CD8-positive, alpha-beta memory T cell (primary cell): ENCODE data around the gene ATCAY. TPM values are rescaled to one million over a fixed set of nuclear protein-coding genes. Genes with fewer than 3 reads are reported as not detected.
A peak's percentile ranks its signal among the peaks of the same experiment; 100 is the strongest.

Source experiments
- CTCF ChIA-PET: fragments of 350-600 bp; sonication (Branson Sonifier 250); formaldehyde crosslinking; loops from one replicate; lab custom pipeline; 2021; ENCODE audit warnings: antibody characterized with exemption; lab: Charles Lee
- POLR2A ChIA-PET: fragments of 350-600 bp; sonication (Branson Sonifier 250); formaldehyde crosslinking; loops from one replicate; lab custom pipeline; 2021; ENCODE audit warnings: antibody characterized with exemption; lab: Charles Lee
- DNase-seq, 5 donors: peaks; one replicate each; pipeline versions ENCODE4 v3.0.0 to v3.0.0-alpha.2; 2020 to 2022; ENCODE audit warnings: mixed read lengths in 1 of 5
- H3K27ac ChIP-seq: one replicate; pipeline ENCODE4 v1.7.0; 2013; ENCODE audit warnings: low read depth, mild to moderate bottlenecking, low read length, moderate library complexity
- H3K27me3 ChIP-seq: 2 replicates; pipeline ENCODE4 v1.7.0; 2013; ENCODE audit warnings: low read length, mild to moderate bottlenecking; ENCODE audit not compliant: insufficient read depth, poor library complexity, severe bottlenecking
- H3K36me3 ChIP-seq: 2 replicates; pipeline ENCODE4 v1.7.0; 2013; ENCODE audit warnings: mild to moderate bottlenecking, low read length, moderate library complexity; ENCODE audit not compliant: insufficient read depth
- H3K4me1 ChIP-seq: 2 replicates; pipeline ENCODE4 v1.7.0; 2013; ENCODE audit warnings: mild to moderate bottlenecking, low read length, moderate library complexity; ENCODE audit not compliant: insufficient read depth
- H3K4me3 ChIP-seq: 2 replicates; pipeline ENCODE4 v1.7.0; 2013; ENCODE audit warnings: mild to moderate bottlenecking, low read length
- H3K9me3 ChIP-seq: 2 replicates; pipeline ENCODE4 v1.7.0; 2013; ENCODE audit warnings: mild to moderate bottlenecking, low read length
- H3K27ac Mint-ChIP-seq, 8 donors: one replicate each; pipeline ENCODE4 v1.8.0; 2020 to 2021; ENCODE audit warnings: mixed read lengths in 8 of 8, mild to moderate bottlenecking in 6 of 8, inconsistent platforms in 3 of 8, moderate library complexity in 3 of 8
- H3K27me3 Mint-ChIP-seq, 2 donors: one replicate each; pipeline ENCODE4 v1.8.0; 2020 to 2021; ENCODE audit warnings: mixed read lengths in 2 of 2, mild to moderate bottlenecking in 1 of 2, moderate library complexity in 1 of 2
- H3K36me3 Mint-ChIP-seq, 3 donors: one replicate each; pipeline ENCODE4 v1.8.0; 2020 to 2021; ENCODE audit warnings: mixed read lengths in 3 of 3, inconsistent platforms in 1 of 3, mild to moderate bottlenecking in 1 of 3
- H3K4me1 Mint-ChIP-seq, 3 donors: one replicate each; pipeline ENCODE4 v1.8.0; 2020 to 2021; ENCODE audit warnings: mixed read lengths in 3 of 3, inconsistent platforms in 1 of 3, mild to moderate bottlenecking in 1 of 3
- H3K4me3 Mint-ChIP-seq, 7 donors: one replicate each; pipeline ENCODE4 v1.8.0; 2020 to 2021; ENCODE audit warnings: mixed read lengths in 7 of 7, mild to moderate bottlenecking in 6 of 7, moderate library complexity in 4 of 7, inconsistent platforms in 2 of 7
- H3K9me3 Mint-ChIP-seq, 5 donors: one replicate each; pipeline ENCODE4 v1.8.0; 2020 to 2022; ENCODE audit warnings: mixed read lengths in 5 of 5, mild to moderate bottlenecking in 3 of 5, moderate library complexity in 2 of 5, inconsistent platforms in 1 of 5
- polyA plus RNA-seq: library from polyadenylated mRNA; unstranded; fragments of 300-500 nt; fragmentation: Illumina TruSeq; gene quantifications from one replicate; pipeline ENCODE4 v1.2.3, GENCODE V29; 2021
- total RNA-seq, 2 experiments: library from RNA; stranded (reverse); gene quantifications; one replicate each; pipeline ENCODE4 v1.2.3, GENCODE V29; 2021

Gene ATCAY
- total and polyA plus RNA-seq, 3 experiments from 2014 or later: not detected

DNA sequence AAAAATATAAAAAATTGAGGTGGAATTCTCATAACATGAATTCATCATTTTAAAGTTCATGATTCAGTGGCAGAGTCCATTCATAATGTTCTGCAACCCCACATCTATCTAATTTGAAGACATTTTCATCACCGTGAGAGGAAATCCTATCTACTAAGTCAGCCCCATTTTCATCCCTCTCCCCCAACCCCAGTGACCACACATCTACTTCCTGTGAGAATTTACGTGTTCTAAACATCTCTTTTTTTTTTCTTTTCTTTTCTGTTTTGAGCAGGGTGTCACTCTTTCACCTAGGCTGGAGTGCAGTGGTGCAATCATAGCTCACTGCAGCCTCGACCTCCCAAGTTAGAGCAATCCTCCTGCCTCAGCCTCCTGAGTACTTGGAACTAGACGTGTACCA lies 17.5 kb downstream of the ATCAY start:
- ChIA-PET CTCF (interaction anchor here (0.9 kb wide), 1 partner anchor 16 kb away, joined by 3 read pairs; no protein-coding TSS in a partner anchor), POLR2A (no interaction called here)
- H3K27me3 ChIP-seq: no peaks in the 10 kb centered on the region
- no peaks in the 10 kb centered on the region for H3K9me3 ChIP-seq
- H3K27ac Mint-ChIP-seq: peak overlapping the region in 4 of 8 donors; percentile 18 to 59 (median 25)
- H3K36me3 ChIP-seq: no peaks in the 10 kb centered on the region
- H3K9me3 Mint-ChIP-seq: peaks cover 0 to 4% (median 0%) of the 10 kb centered on the region in 5 donors
- H3K36me3 Mint-ChIP-seq: no peaks in the 10 kb centered on the region
- no peak overlapping the region for H3K27ac ChIP-seq
- peak overlapping the region in 5 of 7 donors; percentile 8 to 72 (median 36) for H3K4me3 Mint-ChIP-seq
- peaks cover 0 to 7% of the 10 kb centered on the region in 2 donors for H3K27me3 Mint-ChIP-seq
- no peaks in the 10 kb centered on the region for H3K4me1 ChIP-seq
- peaks cover 7 to 10% (median 8%) of the 10 kb centered on the region in 3 donors for H3K4me1 Mint-ChIP-seq
- H3K4me3 ChIP-seq: no peak overlapping the region
- DNase-seq: peak in 2 of 5 donors; percentile 11 to 29

DNA sequence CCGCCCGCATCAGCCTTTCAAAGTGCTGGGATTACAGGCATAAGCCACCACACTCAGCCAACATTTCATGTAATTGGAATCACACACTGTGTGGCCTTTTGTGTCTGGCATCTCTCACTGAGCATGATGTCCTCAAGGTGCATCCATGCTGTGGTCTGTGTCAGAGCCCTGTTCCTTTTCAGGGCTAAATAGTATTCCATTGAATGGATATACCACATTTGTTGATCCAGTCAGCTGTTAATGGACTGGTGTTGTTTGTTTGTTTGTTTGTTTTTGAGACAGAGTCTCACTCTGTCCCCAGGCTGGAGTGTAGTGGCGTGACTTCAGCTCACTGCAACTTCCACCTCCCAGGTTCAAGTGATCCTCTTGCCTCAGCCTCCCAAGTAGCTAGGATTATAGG lies 17.9 kb downstream of the ATCAY start:
- H3K27ac Mint-ChIP-seq: no peak overlapping the region
- peak overlapping the region in 1 of 7 donors; percentile 8 for H3K4me3 Mint-ChIP-seq
- CTCF ChIA-PET: interaction anchor here (0.9 kb wide), 1 partner anchor 15 kb away, joined by 3 read pairs; no protein-coding TSS in a partner anchor

DNA sequence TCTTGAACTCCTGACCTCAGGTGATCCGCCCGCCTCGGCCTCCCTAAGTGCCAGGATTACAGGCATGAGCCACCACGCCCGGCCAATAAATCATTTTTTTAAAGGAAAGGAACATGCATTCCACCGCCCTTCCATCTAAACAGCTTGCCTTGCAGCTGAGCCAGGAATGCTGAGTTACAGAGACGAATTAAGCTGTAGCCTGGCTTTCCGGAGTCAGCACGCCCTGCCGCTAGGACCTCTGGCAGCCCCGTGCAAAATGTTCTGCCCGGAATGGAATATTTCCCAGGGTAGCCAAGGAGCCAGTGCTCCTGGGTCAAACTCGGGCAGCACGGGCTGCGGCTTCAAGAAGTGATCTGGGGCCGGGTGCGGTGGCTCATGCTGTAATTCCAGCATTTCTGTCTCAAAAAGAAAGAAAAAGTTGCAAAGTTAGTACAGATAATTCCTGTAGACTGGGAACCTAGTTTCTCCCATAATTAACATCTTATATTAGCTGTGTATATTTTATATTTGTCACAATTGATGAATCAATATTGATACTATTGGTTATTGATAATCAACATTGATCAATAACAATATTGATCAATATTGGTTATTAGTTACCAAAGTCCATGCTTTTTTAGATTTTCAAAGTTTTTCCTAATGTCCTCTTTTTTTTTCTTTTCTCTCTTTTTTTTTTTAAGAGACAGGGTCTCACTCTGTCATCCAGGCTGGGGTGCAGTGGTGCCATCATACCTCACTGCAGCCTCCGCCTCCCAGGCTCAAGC lies 19.2 kb downstream of the ATCAY start:
- CTCF ChIA-PET: no interaction called here
- Mint-ChIP-seq H3K9me3 (peaks cover 0 to 4% (median 0%) of the 10 kb centered on the region in 5 donors), H3K27ac (peak overlapping the region in 1 of 8 donors; percentile 57), H3K4me1 (peaks cover 7 to 10% (median 8%) of the 10 kb centered on the region in 3 donors), H3K27me3 (peaks cover 3 to 7% of the 10 kb centered on the region in 2 donors), H3K36me3 (no peaks in the 10 kb centered on the region), H3K4me3 (peak overlapping the region in 1 of 7 donors; percentile 63)
- POLR2A ChIA-PET: no interaction called here
- no peak for DNase-seq
- Histone ChIP-seq H3K27ac (no peak overlapping the region), H3K27me3 (no peaks in the 10 kb centered on the region), H3K4me3 (no peak overlapping the region), H3K36me3 (no peaks in the 10 kb centered on the region), H3K9me3 (no peaks in the 10 kb centered on the region), H3K4me1 (no peaks in the 10 kb centered on the region)

More for the DNA sequence above, 17.9 kb downstream of the ATCAY start:
- POLR2A ChIA-PET: no interaction called here
- Histone ChIP-seq H3K36me3 (no peaks in the 10 kb centered on the region), H3K4me1 (no peaks in the 10 kb centered on the region), H3K4me3 (no peak overlapping the region), H3K27me3 (no peaks in the 10 kb centered on the region), H3K27ac (no peak overlapping the region), H3K9me3 (no peaks in the 10 kb centered on the region)
- no peak for DNase-seq
- peaks cover 7 to 10% (median 8%) of the 10 kb centered on the region in 3 donors for H3K4me1 Mint-ChIP-seq
- peaks cover 0 to 4% (median 0%) of the 10 kb centered on the region in 5 donors for H3K9me3 Mint-ChIP-seq
- no peaks in the 10 kb centered on the region for H3K36me3 Mint-ChIP-seq
- H3K27me3 Mint-ChIP-seq: peaks cover 0 to 7% of the 10 kb centered on the region in 2 donors

DNA sequence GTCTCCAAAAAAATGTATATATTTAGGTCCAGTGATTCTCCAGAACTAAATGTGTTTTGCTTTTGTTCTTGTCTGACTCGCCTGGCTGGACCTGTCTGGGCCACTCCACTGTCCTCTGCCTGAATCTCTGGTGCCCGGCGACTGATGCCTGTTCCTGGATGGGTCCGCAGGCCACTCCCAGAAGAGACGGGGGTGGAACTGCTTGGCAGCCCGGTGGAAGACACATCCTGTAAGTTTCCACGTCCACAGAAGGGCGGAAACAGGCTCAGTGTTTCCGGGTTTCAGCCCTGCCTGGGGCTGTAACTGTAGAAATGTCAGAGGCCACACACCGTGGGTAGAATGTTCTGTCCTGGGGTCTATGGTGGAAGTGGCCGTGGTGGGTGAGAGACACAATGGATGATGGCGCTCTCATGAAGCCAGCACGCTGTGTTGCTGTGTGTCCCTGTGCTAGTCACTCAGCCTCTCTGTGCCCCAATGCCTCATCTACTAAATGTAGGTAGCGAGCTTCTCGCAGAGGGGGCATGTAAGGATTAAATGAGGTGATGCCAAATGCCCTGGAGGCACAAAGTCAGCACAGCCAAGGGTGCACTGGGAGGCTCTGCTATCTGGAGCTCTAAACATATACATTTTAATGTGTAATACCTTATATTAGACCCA lies 22.0 kb downstream of the ATCAY start:
- Mint-ChIP-seq H3K36me3 (no peaks in the 10 kb centered on the region), H3K4me3 (no peak overlapping the region), H3K4me1 (peaks cover 7 to 10% (median 8%) of the 10 kb centered on the region in 3 donors), H3K9me3 (peaks cover 0 to 4% (median 0%) of the 10 kb centered on the region in 5 donors), H3K27me3 (peaks cover 6 to 11% of the 10 kb centered on the region in 2 donors), H3K27ac (no peak overlapping the region)
- Histone ChIP-seq H3K9me3 (no peaks in the 10 kb centered on the region), H3K4me1 (no peaks in the 10 kb centered on the region), H3K36me3 (no peaks in the 10 kb centered on the region), H3K4me3 (no peak overlapping the region), H3K27ac (no peak overlapping the region), H3K27me3 (no peaks in the 10 kb centered on the region)
- DNase-seq: no peak
- CTCF ChIA-PET: no interaction called here
- POLR2A ChIA-PET: no interaction called here

DNA sequence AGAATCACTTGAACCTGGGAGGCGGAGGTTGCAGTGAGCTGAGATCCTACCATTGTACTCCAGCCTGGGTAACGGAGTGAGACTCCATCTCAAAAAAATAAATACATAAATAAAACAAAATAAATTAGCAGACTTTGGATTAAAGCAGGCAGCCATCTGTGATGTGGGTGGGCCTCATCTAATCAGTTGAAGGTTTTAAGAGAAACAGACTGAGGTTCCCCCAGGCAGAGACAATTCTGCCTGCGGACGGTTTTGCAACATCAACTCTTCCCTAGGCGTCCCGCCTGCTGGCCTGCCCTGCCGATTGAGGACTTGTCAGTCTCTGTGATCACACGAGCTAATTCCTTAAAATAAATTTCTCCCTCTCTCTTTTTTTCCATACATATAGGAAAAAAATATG lies 23.7 kb downstream of the ATCAY start:
- Histone ChIP-seq H3K4me3 (no peak overlapping the region), H3K27ac (no peak overlapping the region), H3K36me3 (no peaks in the 10 kb centered on the region), H3K9me3 (no peaks in the 10 kb centered on the region), H3K4me1 (no peaks in the 10 kb centered on the region), H3K27me3 (no peaks in the 10 kb centered on the region)
- ChIA-PET CTCF (no interaction called here), POLR2A (no interaction called here)
- Mint-ChIP-seq H3K27ac (no peak overlapping the region), H3K27me3 (peaks cover 6 to 11% of the 10 kb centered on the region in 2 donors), H3K4me3 (no peak overlapping the region), H3K9me3 (peaks cover 0 to 2% (median 0%) of the 10 kb centered on the region in 5 donors), H3K36me3 (no peaks in the 10 kb centered on the region), H3K4me1 (no peaks in the 10 kb centered on the region)
- no peak for DNase-seq

DNA sequence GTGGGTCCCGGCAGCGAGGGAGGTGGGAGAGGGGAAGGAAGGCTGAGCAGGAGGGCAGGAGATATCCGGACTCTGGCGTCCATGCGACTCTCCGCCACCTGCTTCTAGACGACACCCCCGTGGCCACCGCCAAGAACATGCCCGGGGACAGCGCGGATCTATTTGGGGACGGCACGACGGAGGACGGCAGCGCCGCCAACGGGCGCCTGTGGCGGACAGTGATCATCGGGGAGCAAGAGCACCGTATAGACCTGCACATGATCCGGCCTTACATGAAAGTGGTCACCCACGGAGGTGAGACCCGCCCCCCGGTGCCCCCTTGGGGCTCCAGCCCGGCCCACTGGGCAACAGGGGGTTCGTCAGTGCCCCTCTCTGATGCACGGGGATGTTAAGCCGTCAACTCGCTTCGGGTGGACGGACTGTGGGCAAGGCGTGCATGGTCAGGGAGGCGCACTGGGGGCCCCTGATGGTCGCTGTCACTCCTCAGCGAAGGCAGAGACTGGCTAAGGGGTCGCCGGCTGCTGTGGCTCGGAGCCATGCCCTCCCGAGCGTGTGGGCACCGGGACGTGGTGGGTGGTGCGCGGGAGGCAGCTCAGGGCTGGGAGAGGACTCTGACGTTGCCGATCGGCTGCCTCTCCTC lies 27.3 kb downstream of the ATCAY start:
- peaks cover 6 to 8% of the 10 kb centered on the region in 2 donors for H3K27me3 Mint-ChIP-seq
- peaks cover 0 to 7% (median 5%) of the 10 kb centered on the region in 5 donors for H3K9me3 Mint-ChIP-seq
- H3K27ac Mint-ChIP-seq: no peak overlapping the region
- POLR2A ChIA-PET: no interaction called here
- Histone ChIP-seq H3K4me1 (no peaks in the 10 kb centered on the region), H3K27ac (no peak overlapping the region), H3K9me3 (peaks cover 6% of the 10 kb centered on the region), H3K4me3 (no peak overlapping the region), H3K36me3 (no peaks in the 10 kb centered on the region), H3K27me3 (no peaks in the 10 kb centered on the region)
- no peak overlapping the region for H3K4me3 Mint-ChIP-seq
- DNase-seq: no peak
- H3K4me1 Mint-ChIP-seq: no peaks in the 10 kb centered on the region
- peaks cover 0 to 2% (median 0%) of the 10 kb centered on the region in 3 donors for H3K36me3 Mint-ChIP-seq
- CTCF ChIA-PET: no interaction called here

DNA sequence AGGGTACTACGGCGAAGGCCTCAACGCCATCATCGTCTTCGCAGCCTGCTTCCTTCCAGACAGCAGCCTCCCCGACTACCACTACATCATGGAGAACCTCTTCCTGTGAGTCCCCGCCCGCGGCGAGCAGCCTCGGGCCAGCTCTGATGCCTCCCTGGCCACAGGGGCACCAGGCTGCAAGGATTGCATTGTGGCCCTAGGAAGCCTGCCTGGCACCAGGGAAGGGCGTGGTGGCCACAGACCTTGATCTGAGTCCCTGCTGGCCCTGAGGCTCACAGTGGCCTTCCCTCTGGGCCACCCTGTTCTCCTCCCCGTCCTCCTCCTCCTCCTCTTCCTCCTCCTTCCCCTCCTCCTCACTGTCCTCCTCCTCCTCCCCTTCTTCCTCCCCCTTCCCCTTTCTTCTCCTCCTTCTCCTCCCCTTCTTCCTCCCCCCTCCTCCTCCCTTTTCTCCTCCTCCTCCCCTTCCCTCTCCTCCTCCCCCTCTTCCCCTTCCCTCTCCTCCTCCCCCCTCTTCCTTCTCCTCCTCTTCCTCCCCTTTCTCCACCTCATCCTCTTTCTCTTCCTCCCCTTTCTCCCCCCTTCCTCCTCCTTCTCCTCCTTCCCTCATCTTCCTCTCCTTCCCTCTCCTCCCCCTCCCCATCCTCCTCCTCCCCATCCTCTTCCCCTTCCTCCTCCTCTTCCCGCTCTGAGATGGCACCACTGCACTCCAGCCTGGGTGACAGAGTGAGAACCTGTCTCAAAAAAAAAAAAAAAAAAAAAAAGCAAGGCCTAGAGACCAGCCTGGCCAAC lies 28.0 kb downstream of the ATCAY start:
- Mint-ChIP-seq H3K9me3 (peaks cover 0 to 7% (median 5%) of the 10 kb centered on the region in 5 donors), H3K27me3 (peaks cover 6 to 8% of the 10 kb centered on the region in 2 donors), H3K4me1 (no peaks in the 10 kb centered on the region), H3K36me3 (peaks cover 0 to 2% (median 0%) of the 10 kb centered on the region in 3 donors), H3K27ac (no peak overlapping the region), H3K4me3 (no peak overlapping the region)
- no peaks in the 10 kb centered on the region for H3K27me3 ChIP-seq
- no peak overlapping the region for H3K4me3 ChIP-seq
- ChIA-PET POLR2A (no interaction called here), CTCF (no interaction called here)
- no peaks in the 10 kb centered on the region for H3K36me3 ChIP-seq
- peaks cover 6% of the 10 kb centered on the region for H3K9me3 ChIP-seq
- DNase-seq: no peak
- no peaks in the 10 kb centered on the region for H3K4me1 ChIP-seq
- H3K27ac ChIP-seq: no peak overlapping the region
